Keratinocyte (primary cell): ENCODE results near the gene TPO. TPM values are rescaled to one million over a fixed set of nuclear protein-coding genes. Genes with fewer than 3 reads are reported as not detected.

Experiments used
- DNase-seq: peaks from one replicate; pipeline ENCODE4 v3.0.0-alpha.2; 2011; ENCODE audit warnings: low read depth, missing footprints, low spot score
- FAIRE-seq: peaks from 2 replicates; lab custom pipeline; 2011; peaks lifted over from hg19 to GRCh38; lab: Jason Lieb, UNC
- H2AFZ ChIP-seq: 2 replicates; pipeline ENCODE4 v1.6.0; 2012; ENCODE audit warnings: low read length, control low read depth, inconsistent platforms; ENCODE audit not compliant: control insufficient read depth
- H3K27ac ChIP-seq: 2 replicates; pipeline ENCODE4 v1.5.1; 2011; ENCODE audit warnings: low read length; ENCODE audit not compliant: control insufficient read depth, insufficient read depth
- H3K27me3 ChIP-seq: 3 replicates; pipeline ENCODE4 v1.6.0; 2011; ENCODE audit warnings: low read length; ENCODE audit not compliant: control insufficient read depth, insufficient read depth; ENCODE audit errors: extremely low read depth
- H3K36me3 ChIP-seq, 2 experiments: 2 replicates in 1 of 2; 3 replicates in 1 of 2; pipeline ENCODE4 v1.5.1; 2011; ENCODE audit warnings: low read length in 2 of 2, mild to moderate bottlenecking in 1 of 2; ENCODE audit not compliant: control insufficient read depth in 2 of 2, insufficient read depth in 2 of 2; ENCODE audit errors: extremely low read depth in 1 of 2
- H3K4me1 ChIP-seq: 3 replicates; pipeline ENCODE4 v1.5.1; 2011; ENCODE audit warnings: low read length; ENCODE audit not compliant: control insufficient read depth, insufficient read depth; ENCODE audit errors: extremely low read depth
- H3K4me2 ChIP-seq: 3 replicates; pipeline ENCODE4 v1.6.0; 2011; ENCODE audit warnings: low read depth, low read length; ENCODE audit not compliant: control insufficient read depth, insufficient read depth; ENCODE audit errors: extremely low read depth
- H3K4me3 ChIP-seq, 3 experiments: fragments of 200-600 bp in 1 of 3; sonication (generic) in 1 of 3; 2 replicates in 2 of 3; 3 replicates in 1 of 3; pipeline ENCODE4 v1.5.1; 2011 to 2016; ENCODE audit warnings: low read length in 3 of 3, mild to moderate bottlenecking in 3 of 3, control low read depth in 2 of 3, inconsistent platforms in 1 of 3, low read depth in 1 of 3, mixed read lengths in 1 of 3, mixed run types in 1 of 3, moderate library complexity in 1 of 3; ENCODE audit not compliant: control insufficient read depth in 2 of 3, insufficient read depth in 2 of 3; ENCODE audit errors: extremely low read depth in 1 of 3
- H3K79me2 ChIP-seq: 2 replicates; pipeline ENCODE4 v1.6.0; 2012; ENCODE audit warnings: low read length; ENCODE audit not compliant: control insufficient read depth, insufficient read depth
- H3K9ac ChIP-seq: 3 replicates; pipeline ENCODE4 v1.6.0; 2011; ENCODE audit warnings: low read length; ENCODE audit not compliant: control insufficient read depth, insufficient read depth; ENCODE audit errors: extremely low read depth
- H3K9me1 ChIP-seq: 3 replicates; pipeline ENCODE4 v1.6.0; 2011; ENCODE audit warnings: low read length; ENCODE audit not compliant: control insufficient read depth, insufficient read depth; ENCODE audit errors: extremely low read depth
- H3K9me3 ChIP-seq: 2 replicates; pipeline ENCODE4 v1.5.1; 2012; ENCODE audit warnings: low read depth, low read length; ENCODE audit not compliant: control insufficient read depth
- H4K20me1 ChIP-seq: 3 replicates; pipeline ENCODE4 v1.6.0; 2011; ENCODE audit warnings: low read length; ENCODE audit not compliant: control insufficient read depth, insufficient read depth; ENCODE audit errors: extremely low read depth
- CTCF ChIP-seq, 3 experiments: IDR thresholded peaks in 1 of 3; conservative IDR thresholded peaks in 1 of 3; optimal IDR thresholded peaks in 1 of 3; 2 replicates in 2 of 3; 3 replicates in 1 of 3; pipeline versions ENCODE3 to v1.5.1; 2011; ENCODE audit warnings: low read length in 3 of 3, mild to moderate bottlenecking in 3 of 3, moderate library complexity in 2 of 3, control low read depth in 1 of 3, inconsistent platforms in 1 of 3; ENCODE audit not compliant: insufficient read depth in 2 of 3; ENCODE audit errors: extremely low read depth in 1 of 3
- EZH2 ChIP-seq: IDR thresholded peaks from one replicate; pipeline ENCODE4 v1.6.1; 2012; ENCODE audit warnings: inconsistent platforms, mild to moderate bottlenecking, low read length, moderate library complexity
- dilution Hi-C: fragments of 300-500 bp; cut with MboI; formaldehyde crosslinking; loops from one replicate; pipeline ENCODE4 v1.7.0; 2020; ENCODE audit warnings: low sequenced_read_pairs; ENCODE audit not compliant: extremely low pct_ligation_motif_present
- polyA plus RNA-seq, 5 experiments: library from polyadenylated mRNA; depleted of rRNA in 3 of 5; stranded (reverse) in 3 of 5; stranded (forward) in 1 of 5; unstranded in 1 of 5; fragments of >200 nt; gene quantifications; 1 replicate in 1 of 5; 2 replicates in 3 of 5; 3 replicates in 1 of 5; pipeline versions ENCODE4 v1.2.1 to v1.2.3, GENCODE V29; 2011 to 2012; ENCODE audit warnings: missing spikeins in 2 of 5, low read depth in 1 of 5, low replicate concordance in 1 of 5

The TPO gene
- polyA plus RNA-seq, 1 donor (not counting 4 experiments of a cell fraction or from before 2014, with no cell fraction given): 0.07 TPM

- no peak for DNase-seq
- Histone ChIP-seq H2AFZ (no peak overlapping the region), H3K79me2 (no peaks in the 10 kb centered on the region), H3K27me3 (no peaks in the 10 kb centered on the region), H3K9ac (no peak overlapping the region), H3K9me1 (no peaks in the 10 kb centered on the region), H3K4me1 (no peaks in the 10 kb centered on the region), H3K9me3 (no peaks in the 10 kb centered on the region), H3K36me3 (no peaks in the 10 kb centered on the region), H3K4me2 (no peak overlapping the region), H3K4me3 (no peak overlapping the region), H4K20me1 (no peaks in the 10 kb centered on the region), H3K27ac (no peak overlapping the region)
- dilution Hi-C loops: no loop called here
- FAIRE-seq: no peak
- no peak for TF ChIP-seq EZH2
- TF ChIP-seq CTCF (optimal IDR thresholded peaks at IDR 0.05 in 1 of 3, IDR thresholded peaks at IDR 0.05 in 1 of 3, conservative IDR thresholded peaks at IDR 0.05 in 1 of 3; ENCODE audit: extremely low read depth in 1 of 3, insufficient read depth in 2 of 3, low read length in 3 of 3): no peak
These were observed 126.2 kb downstream of the TPO start for GRCh38 chr2:1539441-1539840.

GRCh38 chr2:1539973-1540372 is 126.7 kb downstream of the TPO start:
- no peak for FAIRE-seq
- dilution Hi-C loops: no loop called here
- no peak for DNase-seq

More at GRCh38 chr2:1539973-1540372, 126.7 kb downstream of the TPO start:
- H3K9ac ChIP-seq: no peak overlapping the region
- no peaks in the 10 kb centered on the region for H3K27me3 ChIP-seq
- H3K9me1 ChIP-seq: no peaks in the 10 kb centered on the region
- H3K4me2 ChIP-seq: no peak overlapping the region
- no peaks in the 10 kb centered on the region for H3K9me3 ChIP-seq
- H3K36me3 ChIP-seq: no peaks in the 10 kb centered on the region
- H2AFZ ChIP-seq: no peak overlapping the region
- H3K27ac ChIP-seq: no peak overlapping the region
- no peaks in the 10 kb centered on the region for H3K4me1 ChIP-seq
- TF ChIP-seq EZH2 (no peak), CTCF (optimal IDR thresholded peaks at IDR 0.05 in 1 of 3, IDR thresholded peaks at IDR 0.05 in 1 of 3, conservative IDR thresholded peaks at IDR 0.05 in 1 of 3; ENCODE audit: extremely low read depth in 1 of 3, insufficient read depth in 2 of 3, low read length in 3 of 3) (no peak)
- no peaks in the 10 kb centered on the region for H4K20me1 ChIP-seq
- H3K4me3 ChIP-seq: no peak overlapping the region
- H3K79me2 ChIP-seq: no peaks in the 10 kb centered on the region
